HCT116 (cell line): ENCODE data around the gene BTBD16. TPM values are rescaled to one million over a fixed set of nuclear protein-coding genes. Genes with fewer than 3 reads are reported as not detected.

Source experiments
- ATAC-seq: fragments of 200-7000 bp; cut with Tn5 transposase; 2 replicates; pipeline ENCODE4 v1.9.1; 2020; ENCODE audit warnings: mild to moderate bottlenecking, moderate library complexity
- BruUV-seq: library from RNA; stranded (reverse); fragments of 400-500 nt; replicated peaks from 2 replicates; lab custom pipeline; 2021; lab: Mats Ljungman, UMichigan
- CTCF ChIA-PET: fragments of 300-600 bp; sonication (Branson Sonifier 250); formaldehyde crosslinking; loops from one replicate; lab custom pipeline; 2021; ENCODE audit warnings: antibody characterized with exemption; lab: Charles Lee
- POLR2A ChIA-PET: fragments of 300-600, 350-600 bp; sonication (Branson Sonifier 250); formaldehyde crosslinking; loops from one replicate; lab custom pipeline; 2021; ENCODE audit warnings: antibody characterized with exemption; lab: Charles Lee
- RAD21 ChIA-PET, 2 experiments: fragments of 300-600 bp; sonication (Branson Sonifier 250); formaldehyde crosslinking; loops; one replicate each; lab custom pipeline; 2023; ENCODE audit warnings: low total read pairs in 2 of 2; ENCODE audit not compliant: uncharacterized antibody in 2 of 2, unreplicated experiment in 2 of 2, low non-redundant PET in 1 of 2; lab: Charles Lee
- DNase-seq: peaks from one replicate; pipeline ENCODE4 v3.0.0-alpha.2; 2010; ENCODE audit warnings: low read depth, low spot score
- H2AFZ ChIP-seq: fragments of 200-600 bp; shearing (Covaris generic), sonication (generic); 2 replicates; pipeline ENCODE4 v1.6.1; 2017; ENCODE audit warnings: low read depth, mixed run types, mixed read lengths, antibody characterized with exemption, low read length; ENCODE audit not compliant: poor library complexity, severe bottlenecking
- H3K27ac ChIP-seq: 2 replicates; pipeline ENCODE4 v1.5.1; 2012; ENCODE audit warnings: low read depth, low read length
- H3K27me3 ChIP-seq: fragments of 200-600 bp; sonication (generic); 2 replicates; pipeline ENCODE4 v1.6.1; 2016; ENCODE audit warnings: mixed run types, low read length, mixed read lengths; ENCODE audit not compliant: insufficient read depth
- H3K36me3 ChIP-seq, 2 experiments: fragments of 200-500 bp in 1 of 2; fragments of 200-600 bp in 1 of 2; sonication (Bioruptor generic) in 1 of 2; sonication (generic) in 1 of 2; 2 replicates each; pipeline versions ENCODE4 v1.5.1 to v1.6.1; 2014 to 2016; ENCODE audit warnings: low read length in 2 of 2, inconsistent platforms in 1 of 2, mixed read lengths in 1 of 2, mixed run types in 1 of 2; ENCODE audit not compliant: insufficient read depth in 2 of 2, control insufficient read depth in 1 of 2
- H3K4me1 ChIP-seq, 2 experiments: fragments of 200-600 bp in 1 of 2; sonication (generic) in 1 of 2; 2 replicates each; pipeline versions ENCODE4 v1.5.1 to v1.6.1; 2012 to 2017; ENCODE audit warnings: low read length in 2 of 2, inconsistent platforms in 1 of 2, mild to moderate bottlenecking in 1 of 2, mixed read lengths in 1 of 2, mixed run types in 1 of 2, moderate library complexity in 1 of 2; ENCODE audit not compliant: insufficient read depth in 2 of 2, control insufficient read depth in 1 of 2
- H3K4me2 ChIP-seq: fragments of 200-600 bp; sonication (generic); 2 replicates; pipeline ENCODE4 v1.6.1; 2017; ENCODE audit warnings: mixed run types, low read length, mixed read lengths
- H3K4me3 ChIP-seq, 2 experiments: fragments of 200-600 bp in 1 of 2; sonication (generic) in 1 of 2; replicated peaks in 1 of 2; 2 replicates each; pipeline ENCODE4 v1.5.1; 2011 to 2016; ENCODE audit warnings: low read length in 2 of 2, control low read depth in 1 of 2, low read depth in 1 of 2, mild to moderate bottlenecking in 1 of 2, mixed read lengths in 1 of 2, mixed run types in 1 of 2
- H3K79me2 ChIP-seq: fragments of 200-600 bp; sonication (generic); 2 replicates; pipeline ENCODE4 v1.6.1; 2017; ENCODE audit warnings: mild to moderate bottlenecking, mixed run types, low read length, moderate library complexity, mixed read lengths; ENCODE audit not compliant: insufficient read depth
- H3K9ac ChIP-seq: fragments of 200-600 bp; sonication (generic); 2 replicates; pipeline ENCODE4 v1.6.1; 2016; ENCODE audit warnings: low read length, mixed read lengths
- H3K9me2 ChIP-seq: fragments of 200-600 bp; sonication (generic), shearing (Covaris generic); 2 replicates; pipeline ENCODE4 v1.6.1; 2017; ENCODE audit warnings: mixed run types, mild to moderate bottlenecking, moderate library complexity; ENCODE audit not compliant: insufficient read depth
- H3K9me3 ChIP-seq, 2 experiments: fragments of 200-500 bp in 1 of 2; fragments of 200-600 bp in 1 of 2; sonication (Bioruptor generic) in 1 of 2; sonication (generic) in 1 of 2; 2 replicates each; pipeline ENCODE4 v1.6.1; 2014 to 2017; ENCODE audit warnings: low read length in 2 of 2, mixed read lengths in 2 of 2, inconsistent platforms in 1 of 2, low read depth in 1 of 2, mild to moderate bottlenecking in 1 of 2, mixed run types in 1 of 2, moderate library complexity in 1 of 2; ENCODE audit not compliant: control insufficient read depth in 1 of 2, insufficient read depth in 1 of 2
- H4K20me1 ChIP-seq: fragments of 200-600 bp; sonication (generic), shearing (Covaris generic); 2 replicates; pipeline ENCODE4 v1.6.1; 2017; ENCODE audit warnings: mixed run types, mild to moderate bottlenecking, moderate library complexity; ENCODE audit not compliant: insufficient read depth
- ATF3 ChIP-seq: IDR thresholded peaks from 2 replicates; pipeline ENCODE4 v1.6.1; 2012
- CEBPB ChIP-seq: IDR thresholded peaks from 2 replicates; pipeline ENCODE4 v1.6.1; 2012; ENCODE audit warnings: low read depth
- ELF1 ChIP-seq: IDR thresholded peaks from 2 replicates; pipeline ENCODE4 v1.6.1; 2012; ENCODE audit warnings: low read depth, borderline replicate concordance
- FOSL1 ChIP-seq: IDR thresholded peaks from 2 replicates; pipeline ENCODE4 v1.6.1; 2012; ENCODE audit warnings: low read depth
- JUND ChIP-seq: IDR thresholded peaks from 2 replicates; pipeline ENCODE4 v1.6.1; 2012
- POLR2A ChIP-seq: IDR thresholded peaks from 2 replicates; pipeline ENCODE4 v1.7.0; 2011; ENCODE audit warnings: borderline replicate concordance; ENCODE audit not compliant: insufficient read depth, insufficient read length; ENCODE audit errors: extremely low read depth
- POLR2AphosphoS5 ChIP-seq: IDR thresholded peaks from 2 replicates; pipeline ENCODE4 v1.6.1; 2011; ENCODE audit warnings: mild to moderate bottlenecking, low read depth, low read length, moderate library complexity
- REST ChIP-seq: IDR thresholded peaks from 2 replicates; pipeline ENCODE4 v1.6.1; 2012; ENCODE audit warnings: low read depth
- SIN3A ChIP-seq: IDR thresholded peaks from 2 replicates; pipeline ENCODE4 v1.6.1; 2012; ENCODE audit warnings: low read depth
- SP1 ChIP-seq: IDR thresholded peaks from 2 replicates; pipeline ENCODE4 v1.6.1; 2012; ENCODE audit warnings: low read depth
- SRF ChIP-seq: IDR thresholded peaks from 2 replicates; pipeline ENCODE4 v1.6.1; 2012; ENCODE audit warnings: low read depth
- TCF7L2 ChIP-seq: IDR thresholded peaks from 2 replicates; pipeline ENCODE4 v1.7.0; 2011; ENCODE audit warnings: borderline replicate concordance, inconsistent platforms; ENCODE audit not compliant: insufficient read depth, insufficient read length; ENCODE audit errors: extremely low read depth
- YY1 ChIP-seq: IDR thresholded peaks from 2 replicates; pipeline ENCODE4 v1.6.1; 2011; ENCODE audit warnings: low read length, low read depth, moderate library complexity, mild to moderate bottlenecking; ENCODE audit not compliant: insufficient replicate concordance; ENCODE audit errors: extremely low read depth
- ZNF274 ChIP-seq: fragments of 200-500 bp; sonication (Bioruptor generic); IDR thresholded peaks from 2 replicates; pipeline ENCODE4 v1.6.1; 2014; ENCODE audit warnings: mild to moderate bottlenecking, low read depth, low read length, inconsistent platforms
- intact Hi-C: fragments of 100-400 bp; cut with micrococcal nuclease; formaldehyde crosslinking; loops from 2 replicates; pipeline ENCODE4 v1.10.0; 2022
- total RNA-seq: library from RNA; stranded (reverse); gene quantifications from one replicate; pipeline ENCODE4 v1.2.1, GENCODE V29; 2021; ENCODE audit not compliant: unreplicated experiment
- TF ChIP-seq, protein P1 (sequence below): IDR thresholded peaks from 2 replicates; pipeline ENCODE4 v1.6.1; 2011; ENCODE audit warnings: mild to moderate bottlenecking, low read length, moderate library complexity; ENCODE audit not compliant: insufficient replicate concordance; ENCODE audit errors: extremely low read depth
- TF ChIP-seq, protein P2 (sequence below): IDR thresholded peaks from 2 replicates; pipeline ENCODE4 v1.6.1; 2012

Gene BTBD16
- total RNA-seq, 1 experiment from 2014 or later, result 0.27 TPM

GRCh38 chr10:122316224-122316884 lies 45.3 kb downstream of the BTBD16 start (continued):
- TF ChIP-seq, protein P1, sequence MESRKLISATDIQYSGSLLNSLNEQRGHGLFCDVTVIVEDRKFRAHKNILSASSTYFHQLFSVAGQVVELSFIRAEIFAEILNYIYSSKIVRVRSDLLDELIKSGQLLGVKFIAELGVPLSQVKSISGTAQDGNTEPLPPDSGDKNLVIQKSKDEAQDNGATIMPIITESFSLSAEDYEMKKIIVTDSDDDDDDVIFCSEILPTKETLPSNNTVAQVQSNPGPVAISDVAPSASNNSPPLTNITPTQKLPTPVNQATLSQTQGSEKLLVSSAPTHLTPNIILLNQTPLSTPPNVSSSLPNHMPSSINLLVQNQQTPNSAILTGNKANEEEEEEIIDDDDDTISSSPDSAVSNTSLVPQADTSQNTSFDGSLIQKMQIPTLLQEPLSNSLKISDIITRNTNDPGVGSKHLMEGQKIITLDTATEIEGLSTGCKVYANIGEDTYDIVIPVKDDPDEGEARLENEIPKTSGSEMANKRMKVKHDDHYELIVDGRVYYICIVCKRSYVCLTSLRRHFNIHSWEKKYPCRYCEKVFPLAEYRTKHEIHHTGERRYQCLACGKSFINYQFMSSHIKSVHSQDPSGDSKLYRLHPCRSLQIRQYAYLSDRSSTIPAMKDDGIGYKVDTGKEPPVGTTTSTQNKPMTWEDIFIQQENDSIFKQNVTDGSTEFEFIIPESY, result no peak
- TF ChIP-seq ELF1 (no peak), SP1 (no peak), YY1 (no peak), POLR2AphosphoS5 (no peak), JUND (no peak), POLR2A (no peak)

- H3K4me1 ChIP-seq, result no peaks in the 10 kb centered on the region
Measured at GRCh38 chr10:122321960-122322359, 50.9 kb downstream of the BTBD16 start.

More at GRCh38 chr10:122321960-122322359, 50.9 kb downstream of the BTBD16 start:
- Histone ChIP-seq H3K9me2 (no peaks in the 10 kb centered on the region), H2AFZ (no peak overlapping the region), H3K27me3 (no peaks in the 10 kb centered on the region), H3K9ac (no peak overlapping the region), H4K20me1 (no peaks in the 10 kb centered on the region), H3K4me2 (no peak overlapping the region), H3K79me2 (no peaks in the 10 kb centered on the region), H3K36me3 (no peaks in the 10 kb centered on the region), H3K4me3 (no peak overlapping the region), H3K9me3 (0 out of 4 replicates have a peak, but pooled peaks cover 0 to 7% of the 10 kb centered on the region in 2 experiments), H3K27ac (no peak overlapping the region)
- BruUV-seq, result no TSS peak
- intact Hi-C loops, result no loop called here
- CTCF ChIA-PET, result interaction anchor here (2.1 kb wide), 1 partner anchor 14 kb away, joined by 9 read pairs; no protein-coding TSS in a partner anchor
- no peak for DNase-seq
- RAD21 ChIA-PET, result no interaction called here
- no peak for TF ChIP-seq POLR2A
- no peak for TF ChIP-seq ZNF274
- no peak for TF ChIP-seq TCF7L2
- no peak for TF ChIP-seq JUND
- TF ChIP-seq YY1, result no peak
- TF ChIP-seq CEBPB, result no peak
- no peak for TF ChIP-seq FOSL1
- no peak for TF ChIP-seq POLR2AphosphoS5
- TF ChIP-seq SIN3A, result no peak
- TF ChIP-seq REST, result no peak
- no peak for TF ChIP-seq SRF
- no peak for TF ChIP-seq ATF3
- TF ChIP-seq, protein P2, sequence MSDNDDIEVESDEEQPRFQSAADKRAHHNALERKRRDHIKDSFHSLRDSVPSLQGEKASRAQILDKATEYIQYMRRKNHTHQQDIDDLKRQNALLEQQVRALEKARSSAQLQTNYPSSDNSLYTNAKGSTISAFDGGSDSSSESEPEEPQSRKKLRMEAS, result no peak
- POLR2A ChIA-PET, result interaction anchor here (0.9 kb wide), 1 partner anchor 13 kb away, joined by 3 read pairs; no protein-coding TSS in a partner anchor
- no peak for ATAC-seq
